Esophagus muscularis mucosa (tissue), 3 donors: ENCODE data around the gene OTC.

ENCODE experiments used
- CTCF ChIP-seq, 3 experiments: fragments of 200-600 bp in 2 of 3; fragments of 450-650 bp in 1 of 3; sonication (generic) in 2 of 3; IDR thresholded peaks; one replicate each; pipeline ENCODE4 v1.5.1; 2017 to 2019; ENCODE audit warnings: antibody characterized with exemption in 3 of 3, mild to moderate bottlenecking in 2 of 3, moderate library complexity in 1 of 3
- POLR2A ChIP-seq: fragments of 450-650 bp; IDR thresholded peaks from one replicate; pipeline ENCODE4 v1.6.1; 2017; ENCODE audit warnings: antibody characterized with exemption, moderate library complexity, mild to moderate bottlenecking, low read depth

GRCh38 chrX:38452603-38453002 is 100.2 kb downstream of the OTC start:
- TF ChIP-seq CTCF (IDR thresholded peaks at IDR 0.05) (no peak), POLR2A (no peak)
